Psoas muscle (tissue), 8 donors: ENCODE measurements around the gene DNMT1. TPM values are rescaled to one million over a fixed set of nuclear protein-coding genes. Genes with fewer than 3 reads are reported as not detected.

Source experiments
- ATAC-seq, 4 donors: fragments of 200-7000 bp; cut with Tn5 transposase; one replicate each; pipeline ENCODE4 v1.9.1; 2020; ENCODE audit warnings: moderate library complexity in 3 of 4, mild to moderate bottlenecking in 2 of 4
- DNase-seq, 2 donors: peaks; one replicate each; pipeline ENCODE4 v3.0.0-alpha.2; 2020
- H3K27ac ChIP-seq: fragments of 200-600 bp; one replicate; pipeline ENCODE4 v1.8.0; 2022
- H3K27me3 ChIP-seq, 3 donors: fragments of 200-600 bp in 1 of 3; one replicate each; pipeline versions ENCODE4 v1.6.1 to v1.8.0; 2013 to 2022; ENCODE audit warnings: low read length in 2 of 3, mild to moderate bottlenecking in 2 of 3, moderate library complexity in 1 of 3; ENCODE audit not compliant: insufficient read depth in 3 of 3
- H3K36me3 ChIP-seq, 2 donors: fragments of 200-600 bp in 1 of 2; one replicate each; pipeline versions ENCODE4 v1.6.1 to v1.8.0; 2013 to 2022; ENCODE audit warnings: low read depth in 1 of 2, mild to moderate bottlenecking in 1 of 2, moderate library complexity in 1 of 2; ENCODE audit not compliant: insufficient read depth in 1 of 2
- H3K4me1 ChIP-seq: fragments of 200-600 bp; one replicate; pipeline ENCODE4 v1.8.0; 2022
- H3K4me3 ChIP-seq: fragments of 200-600 bp; one replicate; pipeline ENCODE4 v1.8.0; 2022; ENCODE audit warnings: mild to moderate bottlenecking
- H3K9me3 ChIP-seq: fragments of 200-600 bp; one replicate; pipeline ENCODE4 v1.8.0; 2022
- CTCF ChIP-seq: fragments of 200-600 bp; IDR thresholded peaks from one replicate; pipeline ENCODE4 v1.8.0; 2022; ENCODE audit warnings: antibody characterized with exemption
- WGBS, 3 donors: extraction: QIAGEN DNeasy Blood & Tissue Kit; methylation state at CpG; one replicate each; pipeline versions ENCODE4 v1.1.6 to v1.1.7; 2013; 5-methylcytosine and 5-hydroxymethylcytosine counted together
- intact Hi-C, 2 donors: fragments of 100-400 bp; cut with DNase I; formaldehyde crosslinking; loops; one replicate each; pipeline versions ENCODE4 v1.11.0 to v1.14.2; 2022
- polyA plus RNA-seq, 3 donors: library from polyadenylated mRNA; stranded (reverse); fragments of 200-250 nt; gene quantifications; one replicate each; pipeline ENCODE4 v1.2.3, GENCODE V29; 2013
- total RNA-seq, 4 donors: library from RNA; stranded (reverse); fragmentation: NEBNext Ultra II Directional in 2 of 4; extraction: Animal tissue kit (Norgen Biotek cat#: 25700) in 2 of 4; gene quantifications; one replicate each; pipeline versions ENCODE4 v1.2.1 to v1.2.4, GENCODE V29; 2021 to 2023
- donor health status: healthy with polysubstance abuse.
- donor health status: DM: no; HTN: no; CAD: no; lungs with moderate emphysema.
- donor health status: Bipolar disorder and iron deficiency.
- donor health status: healthy.
- donor health status: DM: yes; HTN: yes; CAD: no.
- donor health status: DM: no; HTN: no; CAD: no.
- donor health status: DM: no; HTN: no; CAD: no.
- donor health status: DM: yes; HTN: yes; CAD: no.

The DNMT1 gene
- total and polyA plus RNA-seq, 7 donors = 7.1 to 25.2 (median 13.5) TPM

GRCh38 chr19:10226376-10227025, 31.7 kb upstream of the DNMT1 start:
- TF ChIP-seq CTCF = no peak
- H3K27me3 ChIP-seq = peaks cover 0 to 45% (median 0%) of the 10 kb centered on the region in 3 donors
- no peaks in the 10 kb centered on the region for H3K36me3 ChIP-seq
- intact Hi-C loops = no loop called here
- ATAC-seq = peak; percentile 14 to 71 (median 64)
- WGBS, 3 donors = 14 to 19% (median 16%) methylated on average over 11 to 13 of the region's 13 CpGs
- DNase-seq = peak; percentile 83 to 90
- H3K4me3 ChIP-seq = no peak overlapping the region
- no peaks in the 10 kb centered on the region for H3K9me3 ChIP-seq
- no peak overlapping the region for H3K27ac ChIP-seq
- peaks cover 8% of the 10 kb centered on the region for H3K4me1 ChIP-seq

- ATAC-seq = no peak
- Histone ChIP-seq H3K9me3 (no peaks in the 10 kb centered on the region), H3K4me1 (peaks cover 8% of the 10 kb centered on the region), H3K4me3 (no peak overlapping the region), H3K27me3 (peaks cover 0 to 40% (median 0%) of the 10 kb centered on the region in 3 donors), H3K27ac (no peak overlapping the region), H3K36me3 (no peaks in the 10 kb centered on the region)
- TF ChIP-seq CTCF = no peak
- DNase-seq = no peak
- whole genome bisulfite sequencing, 3 donors = 71 to 76% (median 76%) methylated on average over 6 of the region's 6 CpGs
- intact Hi-C loops = no loop called here
Measured at GRCh38 chr19:10226021-10226375, 31.2 kb upstream of the DNMT1 start.

GRCh38 chr19:10224337-10224736, 29.6 kb upstream of the DNMT1 start:
- H3K36me3 ChIP-seq = no peaks in the 10 kb centered on the region
- TF ChIP-seq CTCF = no peak
- H3K4me1 ChIP-seq = no peaks in the 10 kb centered on the region
- intact Hi-C loops = no loop called here
- WGBS, 3 donors = 95 to 97% (median 96%) methylated on average over 22 to 23 of the region's 23 CpGs
- no peak overlapping the region for H3K27ac ChIP-seq
- DNase-seq (no peak), ATAC-seq (no peak)
- H3K27me3 ChIP-seq = peaks cover 0 to 23% (median 0%) of the 10 kb centered on the region in 3 donors
- H3K4me3 ChIP-seq = no peak overlapping the region
- no peaks in the 10 kb centered on the region for H3K9me3 ChIP-seq

DNA sequence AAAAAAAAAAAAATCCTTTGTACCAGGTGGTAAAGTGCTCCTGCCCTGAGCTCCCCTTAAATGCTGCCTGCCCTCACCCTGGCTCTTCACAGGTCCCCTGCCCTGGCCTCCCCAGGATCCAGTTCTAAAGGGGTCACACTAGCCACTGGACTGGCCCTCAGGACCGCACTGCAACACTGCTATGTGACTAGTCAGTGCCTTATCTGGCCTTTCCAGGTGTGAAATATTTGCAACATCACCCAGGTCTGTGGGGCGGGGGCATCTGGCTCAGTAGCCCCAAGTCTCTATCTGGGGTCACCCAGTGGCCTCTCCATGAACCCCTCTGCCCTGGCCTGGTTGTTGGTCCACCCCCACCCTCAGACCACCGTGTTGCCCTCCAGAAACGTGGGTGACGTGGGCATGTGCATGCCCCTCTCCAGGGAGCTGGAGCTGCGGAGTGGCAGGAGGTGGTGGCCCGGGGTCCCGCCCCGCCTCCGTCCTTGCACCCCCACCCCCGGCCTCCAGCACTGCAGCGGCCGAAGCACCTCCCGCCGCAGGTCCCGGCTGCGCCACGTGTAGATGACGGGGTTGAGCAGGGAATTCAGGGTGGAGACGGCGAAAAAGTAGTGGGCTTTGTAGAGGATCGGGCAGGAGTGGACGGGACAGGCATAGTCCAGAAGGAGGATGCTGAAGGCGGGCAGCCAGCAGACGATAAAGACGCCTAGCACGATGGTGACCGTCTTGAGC, 28.9 kb upstream of the DNMT1 start:
- Histone ChIP-seq H3K36me3 (no peaks in the 10 kb centered on the region), H3K9me3 (no peaks in the 10 kb centered on the region), H3K4me1 (no peaks in the 10 kb centered on the region), H3K4me3 (no peak overlapping the region), H3K27me3 (peaks cover 0 to 16% (median 0%) of the 10 kb centered on the region in 3 donors), H3K27ac (no peak overlapping the region)
- DNase-seq (no peak), ATAC-seq (no peak)
- intact Hi-C loops = no loop called here
- no peak for TF ChIP-seq CTCF
- WGBS, 3 donors = 92 to 95% (median 93%) methylated on average over 28 of the region's 28 CpGs
